T-helper 2 cell treated with Interferon-gamma antibody and Interleukin-4, amounts not matched to agents 100 ng/mL and 5 ng/mL, for 36 hours (primary cell): ENCODE results near the gene PLCB2. TPM values are rescaled to one million over a fixed set of nuclear protein-coding genes. Genes with fewer than 3 reads are reported as not detected.

Experiments used
- intact Hi-C: fragments of 100-400 bp; cut with micrococcal nuclease; formaldehyde crosslinking; loops from one replicate; pipeline ENCODE4 v1.15.1; 2023
- total RNA-seq: library from RNA; stranded (reverse); gene quantifications from 2 replicates; pipeline ENCODE4 v1.2.3, GENCODE V29; 2022

The PLCB2 gene
- total RNA-seq, 1 donor from 2014 or later: 192 TPM

- intact Hi-C loops: no loop called here
Observed at GRCh38 chr15:40289140-40289775, 18.5 kb downstream of the PLCB2 start.

GRCh38 chr15:40287968-40288367 is 19.8 kb downstream of the PLCB2 start:
- intact Hi-C loops: no loop called here

- intact Hi-C loops: no loop called here
Observed at GRCh38 chr15:40287505-40287904, 20.2 kb downstream of the PLCB2 start.

- intact Hi-C loops: no loop called here
Observed at GRCh38 chr15:40286794-40287193, 20.9 kb downstream of the PLCB2 start.

- intact Hi-C loops: no loop called here
Observed at GRCh38 chr15:40286061-40286532, 21.6 kb downstream of the PLCB2 start.

GRCh38 chr15:40285554-40286011 is 22.2 kb downstream of the PLCB2 start:
- intact Hi-C loops: no loop called here

GRCh38 chr15:40285151-40285550 is 22.6 kb downstream of the PLCB2 start:
- intact Hi-C loops: no loop called here

- intact Hi-C loops: loop anchor here (5.0 kb wide), 1 partner anchor 139 kb away; no protein-coding TSS in a partner anchor
Observed at GRCh38 chr15:40283615-40284300, 24.0 kb downstream of the PLCB2 start.

- intact Hi-C loops: loop anchor here (1.0 to 5.0 kb wide), 2 partner anchors 24 to 139 kb away; partner anchors contain the start of gene PLCB2
Observed at GRCh38 chr15:40282869-40283614, 24.7 kb downstream of the PLCB2 start, which contains the start of gene ANKRD63. Gene ANKRD63 (minus strand): TSS chr15:40283064. CDS start chr15:40282586, 478 bp downstream.

GRCh38 chr15:40282147-40282868 is 25.4 kb downstream of the PLCB2 start:
- intact Hi-C loops: loop anchor here (1.0 to 5.0 kb wide), 2 partner anchors 25 to 140 kb away; partner anchors contain the start of gene PLCB2

- intact Hi-C loops: loop anchor here (1.0 to 5.0 kb wide), 2 partner anchors 26 to 141 kb away; partner anchors contain the start of gene PLCB2
Observed at GRCh38 chr15:40281801-40282146, 26.0 kb downstream of the PLCB2 start.

GRCh38 chr15:40281057-40281800 is 26.5 kb downstream of the PLCB2 start:
- intact Hi-C loops: loop anchor here (5.0 kb wide), 1 partner anchor 141 kb away; no protein-coding TSS in a partner anchor

GRCh38 chr15:40280260-40281056 is 27.3 kb downstream of the PLCB2 start:
- intact Hi-C loops: loop anchor here (5.0 kb wide), 1 partner anchor 142 kb away; no protein-coding TSS in a partner anchor

- intact Hi-C loops: loop anchor here (1.0 to 10.0 kb wide), 4 partner anchors 31 to 595 kb away; no protein-coding TSS in a partner anchor
Observed at GRCh38 chr15:40279437-40280141, 28.1 kb downstream of the PLCB2 start.

GRCh38 chr15:40278026-40278425 is 29.7 kb downstream of the PLCB2 start:
- intact Hi-C loops: loop anchor here (10.0 kb wide), 1 partner anchor 593 kb away; no protein-coding TSS in a partner anchor

GRCh38 chr15:40277471-40277870 is 30.3 kb downstream of the PLCB2 start:
- intact Hi-C loops: loop anchor here (10.0 kb wide), 1 partner anchor 593 kb away; no protein-coding TSS in a partner anchor

- intact Hi-C loops: loop anchor here (10.0 kb wide), 1 partner anchor 592 kb away; no protein-coding TSS in a partner anchor
Observed at GRCh38 chr15:40276927-40277326, 30.8 kb downstream of the PLCB2 start.

GRCh38 chr15:40275954-40276353 is 31.8 kb downstream of the PLCB2 start:
- intact Hi-C loops: loop anchor here (2.0 to 10.0 kb wide), 2 partner anchors 493 to 591 kb away; partner anchors contain the start of gene FSIP1
